ENCODE results near the gene SARM1.

- TF ChIP-seq CTCF (IDR thresholded peaks at IDR 0.05; ENCODE audit: low read depth, low read length) (no peak), EZH2phosphoT487 (IDR thresholded peaks at IDR 0.05; ENCODE audit: low read depth) (no peak)
Observed at GRCh38 chr17:28447396-28447760, 75.9 kb downstream of the SARM1 start.
